ENCODE results near the gene TOMM5.
A peak's percentile ranks its signal among the peaks of the same experiment; 100 is the strongest.

GRCh38 chr9:37582548-37583157 lies 9.7 kb downstream of the TOMM5 start:
- TF ChIP-seq TAF1 (IDR thresholded peaks at IDR 0.05; ENCODE audit: borderline replicate concordance, low read depth, low read length) (no peak), POLR2AphosphoS5 (IDR thresholded peaks at IDR 0.05; ENCODE audit: low read depth, low read length) (no peak), MXI1 (IDR thresholded peaks at IDR 0.05; ENCODE audit: low read depth, low read length) (no peak), YY1 (IDR thresholded peaks at IDR 0.05; ENCODE audit: low read depth) (no peak), EZH2phosphoT487 (IDR thresholded peaks at IDR 0.05; ENCODE audit: borderline replicate concordance, low read depth) (no peak), TEAD4 (IDR thresholded peaks at IDR 0.05; ENCODE audit: borderline replicate concordance, insufficient read depth) (no peak)
- TF ChIP-seq, protein P1, sequence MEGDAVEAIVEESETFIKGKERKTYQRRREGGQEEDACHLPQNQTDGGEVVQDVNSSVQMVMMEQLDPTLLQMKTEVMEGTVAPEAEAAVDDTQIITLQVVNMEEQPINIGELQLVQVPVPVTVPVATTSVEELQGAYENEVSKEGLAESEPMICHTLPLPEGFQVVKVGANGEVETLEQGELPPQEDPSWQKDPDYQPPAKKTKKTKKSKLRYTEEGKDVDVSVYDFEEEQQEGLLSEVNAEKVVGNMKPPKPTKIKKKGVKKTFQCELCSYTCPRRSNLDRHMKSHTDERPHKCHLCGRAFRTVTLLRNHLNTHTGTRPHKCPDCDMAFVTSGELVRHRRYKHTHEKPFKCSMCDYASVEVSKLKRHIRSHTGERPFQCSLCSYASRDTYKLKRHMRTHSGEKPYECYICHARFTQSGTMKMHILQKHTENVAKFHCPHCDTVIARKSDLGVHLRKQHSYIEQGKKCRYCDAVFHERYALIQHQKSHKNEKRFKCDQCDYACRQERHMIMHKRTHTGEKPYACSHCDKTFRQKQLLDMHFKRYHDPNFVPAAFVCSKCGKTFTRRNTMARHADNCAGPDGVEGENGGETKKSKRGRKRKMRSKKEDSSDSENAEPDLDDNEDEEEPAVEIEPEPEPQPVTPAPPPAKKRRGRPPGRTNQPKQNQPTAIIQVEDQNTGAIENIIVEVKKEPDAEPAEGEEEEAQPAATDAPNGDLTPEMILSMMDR (IDR thresholded peaks at IDR 0.05) = peak; percentile 77
